Activated CD4-positive, alpha-beta T cell treated with anti-CD3 and anti-CD28 coated beads, Interleukin-10, Interleukin-2, amounts not matched to agents 100 ng/mL and 50 ng/mL, durations not matched to agents 16 hours and 8 hours (primary cell): ENCODE data around the gene SPDYE4.
A peak's percentile ranks its signal among the peaks of the same experiment; 100 is the strongest.

ENCODE experiments used
- DNase-seq: peaks from one replicate; pipeline ENCODE4 v3.0.0-alpha.2; 2020

SPDYE4 gene

GRCh38 chr17:8782176-8782575 lies 23.8 kb upstream of the SPDYE4 start:
- DNase-seq: no peak

GRCh38 chr17:8781776-8782175 lies 23.4 kb upstream of the SPDYE4 start:
- DNase-seq: no peak

- DNase-seq: no peak
These were observed 18.5 kb upstream of the SPDYE4 start for GRCh38 chr17:8776881-8777280.

- DNase-seq: no peak
These were observed 17.9 kb upstream of the SPDYE4 start for GRCh38 chr17:8776248-8776647.

GRCh38 chr17:8766731-8767130 lies 8.4 kb upstream of the SPDYE4 start:
- DNase-seq: no peak

GRCh38 chr17:8762012-8762411 lies 3.7 kb upstream of the SPDYE4 start:
- DNase-seq: no peak

GRCh38 chr17:8757189-8757588 lies 1.2 kb downstream of the SPDYE4 start:
- DNase-seq: no peak

GRCh38 chr17:8755590-8756255 lies 2.6 kb downstream of the SPDYE4 start:
- DNase-seq: no peak

GRCh38 chr17:8754890-8755289 lies 3.5 kb downstream of the SPDYE4 start:
- no peak for DNase-seq

GRCh38 chr17:8753976-8754440 lies 4.3 kb downstream of the SPDYE4 start:
- DNase-seq: peak; percentile 30

- DNase-seq: no peak
These were observed 5.0 kb downstream of the SPDYE4 start for GRCh38 chr17:8753136-8753975.

- no peak for DNase-seq
These were observed 8.7 kb downstream of the SPDYE4 start for GRCh38 chr17:8749616-8750015.

- no peak for DNase-seq
These were observed 10.6 kb downstream of the SPDYE4 start for GRCh38 chr17:8747742-8748141.

- DNase-seq: no peak
These were observed 11.7 kb downstream of the SPDYE4 start for GRCh38 chr17:8746501-8747236.

GRCh38 chr17:8745586-8746500 lies 12.5 kb downstream of the SPDYE4 start:
- peak; percentile 81 for DNase-seq

GRCh38 chr17:8744086-8744785 lies 14.1 kb downstream of the SPDYE4 start:
- no peak for DNase-seq

GRCh38 chr17:8742819-8743218 lies 15.5 kb downstream of the SPDYE4 start:
- DNase-seq: no peak

GRCh38 chr17:8742274-8742673 lies 16.1 kb downstream of the SPDYE4 start:
- no peak for DNase-seq

GRCh38 chr17:8741771-8742170 lies 16.6 kb downstream of the SPDYE4 start:
- no peak for DNase-seq

- DNase-seq: no peak
These were observed 17.0 kb downstream of the SPDYE4 start for GRCh38 chr17:8741366-8741765.

- DNase-seq: peak; percentile 13
These were observed 17.9 kb downstream of the SPDYE4 start for GRCh38 chr17:8740486-8740885.

- DNase-seq: no peak
These were observed 19.2 kb downstream of the SPDYE4 start for GRCh38 chr17:8739097-8739496.
